Activated CD4-positive, CD25-positive, alpha-beta regulatory T cell treated with anti-CD3 and anti-CD28 coated beads, Interleukin-2, amount 50 U/mL, for 16 hours (primary cell): ENCODE measurements around the gene NAMPT.
"Not testable (repeated sequence)": the region's sequence is repeated elsewhere in the genome, so short reads cannot be mapped to it uniquely, and the experiment has no call there.

Experiments
- DNase-seq: peaks from one replicate; pipeline ENCODE4 v3.0.0-alpha.2; 2020; ENCODE audit warnings: low read depth, low spot score

Gene NAMPT

GRCh38 chr7:106304568-106304967 lies 19.8 kb upstream of the NAMPT start:
- DNase-seq: no peak

GRCh38 chr7:106298631-106299030 lies 13.8 kb upstream of the NAMPT start:
- DNase-seq: not testable (repeated sequence)

DNA sequence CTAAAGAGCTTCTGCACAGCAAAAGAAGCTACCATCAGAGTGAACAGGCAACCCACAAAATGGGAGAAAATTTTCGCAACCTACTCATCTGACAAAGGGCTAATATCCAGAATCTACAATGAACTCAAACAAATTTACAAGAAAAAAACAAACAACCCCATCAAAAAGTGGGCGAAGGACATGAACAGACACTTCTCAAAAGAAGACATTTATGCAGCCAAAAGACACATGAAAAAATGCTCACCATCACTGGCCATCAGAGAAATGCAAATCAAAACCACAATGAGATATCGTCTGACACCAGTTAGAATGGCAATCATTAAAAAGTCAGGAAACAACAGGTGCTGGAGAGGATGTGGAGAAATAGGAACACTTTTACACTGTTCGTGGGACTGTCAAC lies 13.4 kb upstream of the NAMPT start:
- not testable (repeated sequence) for DNase-seq

- DNase-seq: no peak
These were observed 9.6 kb upstream of the NAMPT start for GRCh38 chr7:106294334-106294733.

DNA sequence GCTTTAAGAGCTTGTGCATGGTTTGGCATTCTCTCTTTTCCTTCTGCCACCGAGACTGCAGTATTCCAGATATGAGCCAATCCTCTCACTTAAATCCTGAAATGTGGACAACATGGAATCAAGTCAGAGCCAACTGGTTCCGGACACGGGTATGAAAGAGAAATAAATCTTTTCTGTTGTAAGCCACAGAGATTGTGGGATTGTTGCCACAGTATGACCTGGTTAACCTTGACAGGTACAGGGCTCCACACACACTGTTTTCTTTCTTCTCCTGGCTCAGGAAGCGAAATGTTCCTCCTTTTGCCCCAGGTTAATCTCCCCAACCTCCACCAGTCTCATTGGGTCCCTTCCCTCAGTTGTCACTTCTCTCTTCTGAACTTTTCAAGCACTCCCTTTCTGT lies 6.5 kb upstream of the NAMPT start:
- no peak for DNase-seq

DNA sequence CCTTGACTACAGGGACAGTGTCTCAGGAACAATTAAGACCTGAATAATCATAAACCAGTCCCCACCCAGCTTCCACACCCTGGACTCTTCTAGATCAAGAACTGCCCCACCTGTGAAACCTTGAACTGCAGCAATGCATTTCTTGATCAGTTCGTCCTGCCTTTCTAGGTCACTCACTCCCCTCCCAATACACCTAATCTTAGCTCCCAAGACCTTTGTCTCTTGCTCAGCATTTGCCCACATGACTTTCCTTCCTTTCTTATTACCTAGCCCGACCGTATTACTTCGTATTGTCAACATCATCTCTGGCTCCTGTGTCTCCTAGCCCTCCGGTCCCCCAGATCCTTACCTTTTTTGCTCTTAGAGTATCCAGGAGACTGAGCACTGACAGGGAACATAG lies 5.5 kb upstream of the NAMPT start:
- DNase-seq: no peak

DNA sequence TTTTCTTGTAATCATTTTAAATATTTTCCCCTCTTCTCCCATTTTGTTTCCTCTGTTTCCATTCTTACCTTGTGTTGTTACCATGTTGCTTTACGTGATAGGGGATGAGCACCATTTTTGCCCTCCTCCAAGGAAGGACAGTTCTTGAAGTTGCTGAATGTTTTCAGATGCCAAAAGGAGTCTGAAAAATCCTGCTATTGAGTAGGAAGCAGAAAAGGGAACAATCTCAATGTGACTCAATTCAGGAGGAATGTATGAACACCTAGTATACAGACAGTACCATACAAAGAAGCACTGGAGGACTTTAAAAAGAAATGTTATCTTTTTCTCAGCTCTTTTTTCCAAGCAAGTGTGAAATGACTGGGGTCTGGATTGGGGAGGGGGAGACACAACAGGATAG lies 5.1 kb upstream of the NAMPT start:
- DNase-seq: no peak

- DNase-seq: no peak
These were observed 3.5 kb upstream of the NAMPT start for GRCh38 chr7:106288263-106288662.

GRCh38 chr7:106287786-106288185 lies 3.0 kb upstream of the NAMPT start:
- DNase-seq: no peak

DNA sequence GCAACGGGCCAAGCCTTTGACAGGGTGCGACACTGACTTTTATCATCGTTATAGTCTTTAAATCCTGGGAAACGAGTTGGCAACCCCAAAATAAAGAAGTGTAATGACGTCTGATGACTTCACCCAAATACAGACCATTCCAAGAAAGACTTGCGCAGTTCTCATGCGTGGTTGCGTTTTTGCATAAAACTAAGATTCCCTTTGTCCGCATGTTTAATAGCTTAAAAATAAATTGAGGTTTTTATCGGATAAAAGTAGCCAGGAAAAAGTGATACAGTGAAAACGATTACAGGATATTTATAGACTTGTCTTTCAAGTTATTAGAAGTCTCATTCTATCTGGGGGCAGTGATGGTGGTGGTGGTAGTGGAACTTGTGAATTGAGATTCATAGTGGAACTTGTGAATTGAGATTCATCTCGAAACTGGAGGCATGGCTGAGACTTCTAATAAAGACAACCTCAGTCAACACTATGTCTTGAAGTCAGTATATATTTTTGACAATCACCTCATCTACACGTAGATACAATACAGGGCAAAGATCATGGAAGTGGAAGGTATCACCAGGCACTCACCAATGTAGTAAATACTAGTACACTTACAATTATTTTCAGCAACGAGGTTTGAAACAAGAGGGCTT lies 1.2 kb upstream of the NAMPT start:
- DNase-seq: peak; percentile 28

DNA sequence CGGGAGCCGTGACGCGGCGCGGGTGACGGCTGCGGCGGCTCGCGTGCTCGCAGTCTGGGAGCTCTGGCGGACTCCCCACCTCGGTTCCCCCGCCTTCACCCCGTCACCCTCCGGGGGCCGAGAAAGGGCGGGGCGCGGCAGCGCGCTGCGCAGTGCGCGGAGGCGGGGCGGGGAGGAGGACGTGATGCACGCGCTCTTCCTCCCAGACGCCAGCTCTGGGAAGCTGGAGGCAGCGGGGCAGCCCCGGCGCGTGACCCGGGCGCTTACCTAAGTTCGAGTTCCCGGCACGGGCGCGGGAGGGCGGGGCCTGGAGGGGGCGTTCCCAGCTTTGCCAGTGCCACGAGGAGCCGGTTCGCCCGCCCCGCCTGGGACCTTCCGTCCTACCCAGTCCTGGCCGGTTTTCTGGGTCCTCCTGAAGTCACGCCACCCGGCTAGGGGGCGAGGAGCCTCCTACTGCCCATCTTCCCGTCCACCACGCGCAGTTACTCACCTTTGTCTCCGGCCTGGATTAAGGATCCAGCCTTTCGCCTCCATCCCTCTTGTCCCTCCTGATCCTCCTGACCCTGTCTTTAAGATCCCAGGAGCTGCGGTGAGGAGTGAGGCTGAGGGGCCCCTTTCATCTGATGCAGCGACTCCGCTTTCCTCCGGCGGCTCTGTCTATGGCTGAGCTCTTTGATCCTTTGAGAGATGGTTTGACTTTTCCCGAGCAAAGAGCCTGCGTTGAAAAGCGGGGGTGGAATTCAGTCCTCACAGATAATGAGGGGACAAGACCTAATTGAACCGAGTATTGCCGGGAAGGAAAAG lies 470 bp upstream of the NAMPT start:
- peak; percentile 96 for DNase-seq

DNA sequence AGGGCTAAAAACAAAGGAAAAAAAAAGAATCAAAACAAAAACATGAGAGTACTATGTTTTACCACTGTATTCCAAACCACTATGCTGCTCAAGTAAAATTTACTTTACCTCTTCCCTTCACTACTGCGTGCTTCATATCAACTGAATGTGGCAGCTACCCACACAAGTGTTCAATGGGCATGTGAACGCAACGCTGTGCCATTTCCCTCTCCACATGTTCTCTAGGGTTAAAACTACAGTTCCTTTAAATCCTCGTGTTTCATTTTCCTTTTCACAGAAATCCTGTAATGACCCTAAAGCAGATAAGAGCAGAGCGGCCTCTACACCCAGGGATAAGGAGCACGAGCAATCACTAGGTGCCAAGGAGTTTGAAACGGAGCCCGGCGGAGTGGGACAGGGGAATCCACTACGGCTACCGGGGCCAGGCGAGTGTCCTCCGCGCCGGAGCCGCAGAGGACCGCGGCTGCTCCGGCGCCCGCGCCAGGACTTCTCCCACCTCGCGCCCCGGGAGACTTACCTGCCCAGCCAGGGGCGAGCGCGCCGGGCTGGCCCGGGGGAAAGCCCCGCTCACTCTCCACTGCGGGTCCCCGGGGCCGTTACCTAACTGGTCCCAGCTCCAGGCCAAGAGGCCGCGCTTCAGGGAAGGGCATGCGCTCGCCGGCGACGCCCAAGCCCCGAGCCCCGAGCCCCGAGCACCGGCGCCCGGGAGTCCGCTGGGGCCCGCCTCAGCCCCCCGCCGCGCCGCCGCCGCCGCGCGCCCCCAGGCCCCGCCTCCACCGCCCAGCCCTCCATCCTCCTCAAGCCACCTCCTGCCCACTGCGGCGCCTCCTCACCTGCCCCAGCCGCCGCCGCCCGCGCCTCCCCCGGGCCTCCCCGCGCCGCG lies 711 bp downstream of the NAMPT start:
- peak; percentile 16 for DNase-seq

DNA sequence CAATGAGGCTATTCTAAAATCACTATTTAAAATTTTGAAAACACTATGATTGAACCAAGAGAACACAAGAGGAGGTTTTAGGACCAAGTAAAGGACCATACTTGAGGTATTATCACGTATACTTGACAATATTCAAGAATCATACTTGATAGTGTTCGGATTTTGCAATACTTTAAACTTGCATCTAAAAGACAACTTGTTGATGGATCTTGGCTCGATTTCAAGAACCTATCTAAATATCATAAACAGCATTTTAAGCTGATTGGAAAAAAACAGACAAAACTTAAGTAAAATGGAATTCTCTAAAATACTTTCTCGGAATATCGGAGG lies 1.3 kb downstream of the NAMPT start:
- DNase-seq: no peak

DNA sequence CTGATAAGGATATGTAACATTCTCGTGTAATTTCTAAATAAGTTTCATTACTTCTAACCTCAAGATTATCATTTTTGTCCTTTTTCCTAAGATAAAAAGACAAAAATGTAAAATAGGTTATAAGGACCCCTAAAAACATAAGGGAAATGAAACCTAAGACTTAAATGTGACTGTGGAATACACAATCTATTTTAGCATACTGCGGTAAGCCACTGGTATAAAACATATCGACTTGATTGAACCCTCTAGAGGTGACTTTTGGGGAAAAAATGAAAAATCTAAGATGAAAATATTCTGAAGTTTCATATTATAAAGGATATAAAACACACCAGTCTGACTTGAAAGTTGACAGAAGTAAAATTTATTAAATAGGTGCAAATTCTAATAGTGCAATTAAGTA lies 1.9 kb downstream of the NAMPT start:
- DNase-seq: no peak

DNA sequence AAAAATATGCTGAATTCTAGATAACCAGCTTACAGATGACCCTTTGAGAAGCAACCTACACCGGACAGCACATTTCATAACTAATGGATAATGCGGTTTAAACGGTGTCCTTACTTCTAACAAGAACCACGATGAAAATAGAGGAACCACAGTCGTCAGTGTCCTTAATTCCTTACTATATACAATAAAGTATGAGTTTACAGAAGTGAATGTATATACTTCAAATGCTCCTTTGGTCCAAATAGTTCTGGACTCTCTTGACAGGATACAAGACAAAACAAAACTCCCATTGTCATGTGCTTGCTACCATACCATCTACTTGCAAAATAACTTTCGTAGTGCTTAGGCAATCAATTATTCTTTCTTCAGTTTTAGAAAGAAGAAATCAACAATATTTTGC lies 2.4 kb downstream of the NAMPT start:
- DNase-seq: no peak

DNA sequence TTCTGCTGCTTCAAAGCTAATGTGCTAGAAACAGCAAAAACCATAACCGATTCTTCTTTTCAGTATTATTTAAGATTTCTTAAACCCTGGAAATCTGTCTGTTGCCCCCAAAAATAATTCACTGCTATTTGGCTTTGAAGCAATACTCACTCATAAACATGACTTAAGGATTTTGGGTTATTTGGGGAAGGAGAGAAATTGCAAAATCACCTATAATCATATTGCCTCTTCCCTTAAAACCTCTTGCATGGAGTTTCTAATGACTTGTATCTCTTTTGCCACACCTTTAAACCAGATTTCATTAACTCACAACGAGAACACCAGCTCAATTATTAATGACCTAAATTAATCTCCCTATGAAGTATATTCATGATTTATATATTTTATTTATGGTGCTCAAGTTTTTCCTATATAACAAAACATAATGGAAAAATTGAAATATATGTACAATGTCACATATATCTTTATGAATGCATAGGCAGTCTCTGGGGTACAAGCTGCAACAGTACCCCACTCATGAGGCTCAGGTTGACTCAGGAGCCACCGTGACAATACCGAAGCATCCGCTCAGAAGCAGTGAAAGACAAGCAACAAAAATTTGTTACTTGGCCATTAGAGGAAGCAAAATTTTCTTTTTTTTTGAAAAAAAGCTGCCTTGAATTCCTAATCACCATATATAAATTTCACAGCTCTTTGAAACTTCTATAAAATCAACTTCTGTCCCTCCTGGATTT lies 3.0 kb downstream of the NAMPT start:
- no peak for DNase-seq

GRCh38 chr7:106281127-106281526 lies 3.7 kb downstream of the NAMPT start:
- no peak for DNase-seq

DNA sequence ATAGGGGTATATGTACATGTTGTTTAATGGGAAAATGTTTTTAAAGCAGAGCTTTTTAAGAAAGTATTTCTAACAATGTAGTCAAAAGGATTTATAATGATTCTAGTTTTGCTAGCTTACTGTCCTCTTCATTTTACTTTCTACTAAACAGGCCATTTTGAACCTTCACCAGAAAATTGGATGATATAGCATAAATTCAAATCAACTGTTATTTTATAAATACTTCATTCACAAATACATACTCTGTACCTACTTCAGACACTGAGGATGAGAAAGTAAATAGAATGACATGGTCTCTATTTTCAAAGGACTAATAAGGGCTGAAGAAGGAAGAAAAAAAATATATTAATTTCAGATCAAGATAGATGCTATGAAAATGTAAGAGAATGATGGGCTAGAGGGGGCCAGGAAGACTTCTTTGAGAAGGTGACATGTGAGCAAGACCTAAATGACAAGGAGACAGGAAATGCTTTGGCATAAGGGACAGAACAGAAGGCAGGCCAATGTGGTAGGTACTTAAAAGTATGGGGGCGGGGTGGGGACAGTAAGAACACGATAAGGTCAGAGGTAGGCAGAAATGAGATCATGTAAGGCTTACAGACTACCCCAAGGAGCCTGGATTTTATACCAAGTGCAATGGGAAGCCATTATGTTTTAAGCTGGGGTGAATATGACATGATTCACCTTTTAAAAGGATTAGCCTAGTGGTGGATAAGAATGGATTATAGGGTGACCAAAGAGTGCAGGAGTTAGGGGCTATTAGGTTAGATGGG lies 5.2 kb downstream of the NAMPT start:
- DNase-seq: no peak

DNA sequence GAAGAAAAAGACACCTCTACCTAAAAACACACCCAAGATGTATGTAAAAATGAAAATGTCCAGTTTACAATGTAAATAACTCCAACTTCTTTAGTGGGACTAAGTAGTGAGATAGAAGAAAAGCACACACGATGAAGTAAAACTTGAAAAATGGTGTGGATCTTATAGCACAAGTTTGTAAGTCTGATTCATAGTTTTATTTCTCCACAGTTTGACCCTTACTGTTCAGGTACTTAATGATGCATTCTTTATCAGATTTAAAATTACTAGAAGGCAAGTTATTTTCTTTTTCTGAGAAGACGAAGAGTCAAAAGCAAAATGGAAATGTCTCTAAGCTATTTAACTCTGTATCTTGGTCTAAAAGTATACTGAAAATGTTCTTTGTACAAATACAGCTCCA lies 6.1 kb downstream of the NAMPT start:
- no peak for DNase-seq

DNA sequence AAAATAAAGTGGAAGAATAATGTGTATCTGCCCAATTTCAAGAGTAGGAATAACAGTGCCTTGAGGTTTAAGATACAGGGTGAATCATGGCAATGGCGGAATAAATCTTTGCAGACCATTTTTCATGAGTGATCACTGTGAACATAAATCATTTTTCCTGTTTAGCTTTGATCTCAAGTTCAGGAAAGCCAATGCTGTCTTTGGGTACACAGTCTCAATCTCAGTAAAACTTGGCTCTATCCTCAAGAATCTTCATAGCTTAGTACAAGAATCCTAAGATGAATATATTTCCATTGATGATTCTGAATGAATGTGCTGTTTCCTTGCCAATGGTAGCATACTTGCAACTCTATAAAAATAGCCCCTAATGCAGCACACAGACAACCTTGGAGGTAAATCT lies 6.8 kb downstream of the NAMPT start:
- no peak for DNase-seq

DNA sequence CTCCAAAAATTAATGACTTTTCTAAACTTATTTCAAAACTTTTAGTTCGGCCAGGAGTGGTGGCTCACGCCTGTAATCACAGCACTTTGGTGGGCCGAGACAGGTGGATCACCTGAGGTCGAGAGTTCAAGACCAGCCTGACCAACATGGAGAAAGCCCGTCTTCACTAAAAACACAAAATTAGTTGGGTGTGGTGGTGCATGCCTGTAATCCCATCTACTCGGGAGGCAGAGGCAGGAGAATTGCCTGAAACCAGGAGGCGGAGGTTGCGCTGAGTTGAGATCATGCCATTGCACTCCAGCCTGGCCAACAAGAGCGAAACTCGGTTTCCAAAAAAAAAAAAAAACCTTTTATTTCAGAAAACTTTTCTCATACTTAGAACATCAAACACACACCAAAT lies 8.3 kb downstream of the NAMPT start:
- no peak for DNase-seq
